IMR-90 (cell line): ENCODE results near the gene GRIK3. TPM values are rescaled to one million over a fixed set of nuclear protein-coding genes. Genes with fewer than 3 reads are reported as not detected.

Source experiments
- ATAC-seq: fragments of 200-7000 bp; cut with Tn5 transposase; 2 replicates; pipeline ENCODE4 v1.9.1; 2020; ENCODE audit warnings: low read depth, mild to moderate bottlenecking, moderate library complexity
- BruUV-seq: library from RNA; stranded (reverse); fragments of 400-500 nt; replicated peaks from 2 replicates; lab custom pipeline; 2021; lab: Mats Ljungman, UMichigan
- CTCF ChIA-PET: fragments of 300-600 bp; formaldehyde crosslinking; extraction: SDS; loops from one replicate; lab custom pipeline; 2021; ENCODE audit warnings: antibody characterized with exemption; lab: Yijun Ruan, JAX
- POLR2A ChIA-PET: fragments of 300-600 bp; sonication (Branson Sonifier 250); formaldehyde crosslinking; loops from one replicate; lab custom pipeline; 2022; ENCODE audit warnings: antibody characterized with exemption; ENCODE audit not compliant: unreplicated experiment; lab: Charles Lee
- DNase-seq: peaks from one replicate; pipeline ENCODE4 v3.0.0; 2013
- H2AFZ ChIP-seq: replicated peaks from 2 replicates; pipeline ENCODE3; 2013; ENCODE audit warnings: low read length, mild to moderate bottlenecking; ENCODE audit not compliant: poor library complexity
- H2AK5ac ChIP-seq: 2 replicates; pipeline ENCODE4 v1.6.1; 2013; ENCODE audit warnings: low read depth, low read length, inconsistent platforms
- H2AK9ac ChIP-seq: replicated peaks from 2 replicates; pipeline ENCODE3; 2013; ENCODE audit warnings: mild to moderate bottlenecking, low read depth, low read length, moderate library complexity; ENCODE audit not compliant: poor library complexity
- H2BK120ac ChIP-seq: 2 replicates; pipeline ENCODE4 v1.6.1; 2013; ENCODE audit warnings: low read depth, low read length, inconsistent platforms
- H2BK15ac ChIP-seq: 3 replicates; pipeline ENCODE4 v1.6.1; 2013; ENCODE audit warnings: low read depth, low read length, inconsistent platforms
- H2BK20ac ChIP-seq: 2 replicates; pipeline ENCODE4 v1.6.1; 2013; ENCODE audit warnings: low read depth, mild to moderate bottlenecking, inconsistent platforms, low read length, moderate library complexity
- H2BK5ac ChIP-seq: 2 replicates; pipeline ENCODE4 v1.6.1; 2013; ENCODE audit warnings: mild to moderate bottlenecking, low read depth, low read length, inconsistent platforms; ENCODE audit not compliant: poor library complexity, severe bottlenecking
- H3K14ac ChIP-seq: replicated peaks from 2 replicates; pipeline ENCODE4 v1.6.1; 2013; ENCODE audit warnings: low read depth, low read length, inconsistent platforms
- H3K18ac ChIP-seq: 2 replicates; pipeline ENCODE4 v1.6.1; 2013; ENCODE audit warnings: low read depth, low read length, control low read depth
- H3K23ac ChIP-seq: 2 replicates; pipeline ENCODE4 v1.6.1; 2013; ENCODE audit warnings: low read depth, low read length, inconsistent platforms
- H3K27ac ChIP-seq: 2 replicates; pipeline ENCODE4 v1.5.1; 2013; ENCODE audit warnings: mild to moderate bottlenecking, control low read depth, low read length; ENCODE audit not compliant: insufficient read depth
- H3K27me3 ChIP-seq: 2 replicates; pipeline ENCODE4 v1.6.1; 2013; ENCODE audit warnings: low read length; ENCODE audit not compliant: control insufficient read depth, insufficient read depth
- H3K36me3 ChIP-seq: 2 replicates; pipeline ENCODE4 v1.6.1; 2013; ENCODE audit warnings: low read length, mixed read lengths; ENCODE audit not compliant: control insufficient read depth, insufficient read depth
- H3K4ac ChIP-seq: 2 replicates; pipeline ENCODE4 v1.6.1; 2013; ENCODE audit warnings: low read depth, low read length, inconsistent platforms
- H3K4me1 ChIP-seq: 2 replicates; pipeline ENCODE4 v1.6.1; 2013; ENCODE audit warnings: low read length, mixed read lengths; ENCODE audit not compliant: control insufficient read depth, insufficient read depth
- H3K4me2 ChIP-seq: 2 replicates; pipeline ENCODE4 v1.6.1; 2013; ENCODE audit warnings: low read depth, mild to moderate bottlenecking, control low read depth, low read length, moderate library complexity
- H3K4me3 ChIP-seq: 2 replicates; pipeline ENCODE4 v1.5.1; 2013; ENCODE audit warnings: low read depth, mild to moderate bottlenecking, control low read depth, low read length, moderate library complexity; ENCODE audit not compliant: insufficient read depth
- H3K56ac ChIP-seq: 2 replicates; pipeline ENCODE4 v1.6.1; 2013; ENCODE audit warnings: low read length, inconsistent platforms; ENCODE audit not compliant: insufficient read depth; ENCODE audit errors: extremely low read depth
- H3K79me1 ChIP-seq, 2 experiments: 2 replicates each; pipeline ENCODE4 v1.6.1; 2013; ENCODE audit warnings: low read length in 2 of 2, inconsistent platforms in 1 of 2, low read depth in 1 of 2
- H3K9ac ChIP-seq: 2 replicates; pipeline ENCODE4 v1.6.1; 2013; ENCODE audit warnings: low read depth, low read length, control low read depth
- H3K9me1 ChIP-seq: 2 replicates; pipeline ENCODE4 v1.6.1; 2013; ENCODE audit warnings: low read length, inconsistent platforms; ENCODE audit not compliant: insufficient read depth
- H3K9me3 ChIP-seq: 2 replicates; pipeline ENCODE4 v1.6.1; 2013; ENCODE audit warnings: low read length; ENCODE audit not compliant: control insufficient read depth, insufficient read depth
- H4K20me1 ChIP-seq: 2 replicates; pipeline ENCODE4 v1.6.1; 2013; ENCODE audit warnings: low read length, inconsistent platforms; ENCODE audit not compliant: insufficient read depth
- H4K5ac ChIP-seq: 2 replicates; pipeline ENCODE4 v1.6.1; 2013; ENCODE audit warnings: mild to moderate bottlenecking, low read depth, low read length, control low read depth
- H4K8ac ChIP-seq, 2 experiments: 2 replicates each; pipeline ENCODE4 v1.6.1; 2013; ENCODE audit warnings: low read depth in 2 of 2, low read length in 2 of 2, control low read depth in 1 of 2, inconsistent platforms in 1 of 2
- H4K91ac ChIP-seq: 2 replicates; pipeline ENCODE4 v1.6.1; 2013; ENCODE audit warnings: low read depth, low read length, inconsistent platforms; ENCODE audit not compliant: insufficient read depth
- BHLHE40 ChIP-seq: fragments of 150-350 bp; IDR thresholded peaks from 2 replicates; pipeline ENCODE4 v1.6.1; 2016; ENCODE audit warnings: mild to moderate bottlenecking, low read depth, low read length
- CEBPB ChIP-seq: IDR thresholded peaks from 2 replicates; pipeline ENCODE4 v1.6.1; 2012; ENCODE audit warnings: low read depth, low read length, improper control_type of control experiment
- CHD1 ChIP-seq: IDR thresholded peaks from 2 replicates; pipeline ENCODE4 v1.6.1; 2012; ENCODE audit warnings: low read depth, low read length, improper control_type of control experiment
- MAFK ChIP-seq: IDR thresholded peaks from 2 replicates; pipeline ENCODE4 v1.6.1; 2012; ENCODE audit warnings: low read depth, low read length, improper control_type of control experiment
- MXI1 ChIP-seq: IDR thresholded peaks from 2 replicates; pipeline ENCODE4 v1.6.1; 2012; ENCODE audit warnings: low read depth, mild to moderate bottlenecking, low read length, moderate library complexity, borderline replicate concordance
- NFE2L2 ChIP-seq: fragments of 150-350 bp; IDR thresholded peaks from 2 replicates; pipeline ENCODE4 v1.6.1; 2016; ENCODE audit warnings: low read depth, mild to moderate bottlenecking, low read length
- POLR2A ChIP-seq: IDR thresholded peaks from 2 replicates; pipeline ENCODE4 v1.6.1; 2012; ENCODE audit warnings: mild to moderate bottlenecking, low read depth, low read length
- RAD21 ChIP-seq: IDR thresholded peaks from 2 replicates; pipeline ENCODE4 v1.6.1; 2012; ENCODE audit warnings: low read length, improper control_type of control experiment
- RCOR1 ChIP-seq: IDR thresholded peaks from 2 replicates; pipeline ENCODE4 v1.6.1; 2012; ENCODE audit warnings: mild to moderate bottlenecking, low read length, improper control_type of control experiment; ENCODE audit not compliant: insufficient replicate concordance
- RFX5 ChIP-seq: IDR thresholded peaks from 2 replicates; pipeline ENCODE4 v1.8.0; 2012; ENCODE audit warnings: low read depth, mild to moderate bottlenecking, low read length, moderate library complexity
- SMC3 ChIP-seq: fragments of 150-350 bp; IDR thresholded peaks from 2 replicates; pipeline ENCODE4 v1.6.1; 2016; ENCODE audit warnings: low read depth, mild to moderate bottlenecking, antibody characterized with exemption, low read length, moderate library complexity
- WGBS, 2 experiments: methylation state at CpG; one replicate each; pipeline versions ENCODE4 v1.1.5 to v1.1.7; 2013; ENCODE audit warnings: missing lambda C conversion rate in 2 of 2; ENCODE audit not compliant: insufficient read length in 1 of 2; ENCODE audit errors: extremely low coverage in 2 of 2; 5-methylcytosine and 5-hydroxymethylcytosine counted together
- dilution Hi-C: fragments of 300-500 bp; cut with HindIII; formaldehyde crosslinking; loops from one replicate; pipeline ENCODE4 v1.14.3; 2018; ENCODE audit warnings: low sequenced_read_pairs; ENCODE audit not compliant: unreplicated experiment
- in situ Hi-C: fragments of 300-500 bp; cut with MboI; formaldehyde crosslinking; loops from 3 replicates; pipeline ENCODE4 v1.14.3; 2019; ENCODE audit warnings: low sequenced_read_pairs, inconsistent platforms, mixed read lengths
- intact Hi-C: fragments of 100-400 bp; cut with micrococcal nuclease; formaldehyde crosslinking; loops from 2 replicates; pipeline ENCODE4 v1.10.0; 2022
- polyA plus RNA-seq, 3 experiments: library from polyadenylated mRNA; depleted of rRNA; stranded (reverse); fragments of >200 nt; gene quantifications; 2 replicates each; pipeline ENCODE4 v1.2.3, GENCODE V29; 2012; ENCODE audit warnings: low replicate concordance in 1 of 3
- total RNA-seq: library from RNA; depleted of rRNA; stranded (reverse); fragments of >200 nt; gene quantifications from 2 replicates; pipeline ENCODE4 v1.2.3, GENCODE V29; 2012
- TF ChIP-seq, protein P1 (sequence below): fragments of 150-350 bp; IDR thresholded peaks from 2 replicates; pipeline ENCODE4 v1.6.1; 2016; ENCODE audit warnings: low read depth, mild to moderate bottlenecking, low read length, moderate library complexity, borderline replicate concordance
- TF ChIP-seq, protein P2 (sequence below): fragments of 150-350 bp; IDR thresholded peaks from 2 replicates; pipeline ENCODE4 v1.6.1; 2017; ENCODE audit warnings: mild to moderate bottlenecking, antibody characterized with exemption, low read length, low read depth

Gene GRIK3
- total and polyA plus RNA-seq, 2 of the 4 experiments (the other 2 are of a cell fraction), result not detected

DNA sequence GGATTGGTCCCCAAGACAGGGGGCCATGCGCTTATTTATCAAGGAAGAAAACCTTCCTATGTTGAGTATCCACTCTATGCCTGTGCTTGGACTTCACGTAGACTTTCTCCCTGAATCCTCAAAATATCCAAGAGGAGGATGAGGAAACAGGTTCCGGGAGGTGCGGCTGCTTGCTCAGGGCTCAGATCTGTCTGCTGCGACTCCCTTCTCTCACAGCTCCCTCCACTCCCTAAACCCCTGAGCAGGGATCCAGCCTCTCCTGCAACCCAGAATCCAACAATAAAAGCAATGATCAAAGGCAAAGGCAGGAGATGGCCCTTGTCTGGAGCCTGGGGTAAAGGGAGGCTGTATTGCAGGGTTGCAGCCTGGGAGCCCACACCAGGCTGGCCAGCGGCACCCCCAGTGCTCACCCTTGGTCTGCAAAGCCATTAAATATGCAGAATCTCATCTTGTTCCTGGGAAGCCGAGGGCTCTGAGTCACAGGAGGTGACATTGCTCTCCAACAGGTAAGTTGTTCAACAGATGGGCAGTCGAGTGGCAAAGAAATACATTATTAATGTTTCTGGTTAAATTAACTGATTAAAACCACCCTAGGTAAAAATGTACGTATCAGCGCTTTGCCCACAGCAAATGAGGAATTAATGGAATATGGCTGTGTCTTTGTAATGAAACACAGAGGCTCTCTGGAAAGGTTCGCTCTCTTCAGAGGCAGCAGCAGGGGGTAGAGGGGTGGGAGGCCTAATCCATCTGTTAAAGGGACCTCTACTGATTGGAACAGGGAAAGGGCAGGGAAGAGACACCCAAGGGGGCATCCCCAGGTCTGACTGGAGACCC is 111.5 kb downstream of the GRIK3 start (continued):
- no peak for TF ChIP-seq SMC3

DNA sequence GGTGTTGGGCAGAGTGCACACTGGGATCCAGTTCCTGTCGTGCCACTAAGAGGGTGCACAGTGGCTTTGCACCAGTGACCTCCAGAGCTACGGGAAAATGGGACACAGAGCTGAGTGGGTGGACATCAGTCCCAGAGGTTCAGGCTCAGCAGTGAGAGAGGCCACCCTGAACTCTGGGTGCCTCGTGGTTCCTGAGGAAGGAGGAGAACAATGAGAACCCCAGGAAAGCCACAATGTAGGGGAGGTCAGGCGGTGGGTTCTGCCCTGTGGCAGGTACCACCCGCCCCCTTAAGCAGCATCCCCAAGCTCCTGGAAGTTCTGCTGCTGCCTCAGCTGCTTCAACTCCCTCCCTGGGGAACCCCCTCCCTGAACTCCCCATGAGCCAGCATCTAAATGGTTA is 112.2 kb downstream of the GRIK3 start:
- Histone ChIP-seq H4K8ac (no peak overlapping the region), H2BK5ac (no peak overlapping the region), H3K23ac (no peak overlapping the region), H3K79me1 (no peaks in the 10 kb centered on the region), H3K9me3 (no peaks in the 10 kb centered on the region), H3K36me3 (no peaks in the 10 kb centered on the region), H3K4me1 (no peaks in the 10 kb centered on the region), H3K14ac (no peak overlapping the region), H3K56ac (no peak overlapping the region), H3K18ac (no peak overlapping the region), H2AFZ (no peak overlapping the region), H4K5ac (no peak overlapping the region), H4K20me1 (no peaks in the 10 kb centered on the region), H2BK120ac (no peak overlapping the region), H2AK9ac (no peak overlapping the region), H2BK20ac (no peak overlapping the region), H3K4me2 (no peak overlapping the region), H3K9ac (no peak overlapping the region), H4K91ac (no peak overlapping the region), H3K27me3 (no peaks in the 10 kb centered on the region), H2BK15ac (no peak overlapping the region), H3K27ac (no peak overlapping the region), H3K9me1 (no peaks in the 10 kb centered on the region), H3K4me3 (no peak overlapping the region), H3K4ac (no peak overlapping the region), H2AK5ac (no peak overlapping the region)
- in situ Hi-C loops (no loop called here), dilution Hi-C loops (no loop called here), intact Hi-C loops (no loop called here)
- DNase-seq, result no peak
- WGBS, 2 experiments, result 11% methylated on average over 3 of the region's 5 CpGs; no CpG with 5 or more reads in 1 of the 2 experiments
- BruUV-seq, result no TSS peak
- CTCF ChIA-PET, result no interaction called here
- no peak for ATAC-seq
- POLR2A ChIA-PET, result no interaction called here
- TF ChIP-seq RAD21 (no peak), RCOR1 (no peak), POLR2A (no peak), RFX5 (no peak), CHD1 (no peak), CEBPB (no peak), NFE2L2 (no peak), MXI1 (no peak), SMC3 (no peak), MAFK (no peak), BHLHE40 (no peak)
- TF ChIP-seq, protein P1, sequence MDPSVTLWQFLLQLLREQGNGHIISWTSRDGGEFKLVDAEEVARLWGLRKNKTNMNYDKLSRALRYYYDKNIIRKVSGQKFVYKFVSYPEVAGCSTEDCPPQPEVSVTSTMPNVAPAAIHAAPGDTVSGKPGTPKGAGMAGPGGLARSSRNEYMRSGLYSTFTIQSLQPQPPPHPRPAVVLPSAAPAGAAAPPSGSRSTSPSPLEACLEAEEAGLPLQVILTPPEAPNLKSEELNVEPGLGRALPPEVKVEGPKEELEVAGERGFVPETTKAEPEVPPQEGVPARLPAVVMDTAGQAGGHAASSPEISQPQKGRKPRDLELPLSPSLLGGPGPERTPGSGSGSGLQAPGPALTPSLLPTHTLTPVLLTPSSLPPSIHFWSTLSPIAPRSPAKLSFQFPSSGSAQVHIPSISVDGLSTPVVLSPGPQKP, result no peak
- TF ChIP-seq, protein P2, sequence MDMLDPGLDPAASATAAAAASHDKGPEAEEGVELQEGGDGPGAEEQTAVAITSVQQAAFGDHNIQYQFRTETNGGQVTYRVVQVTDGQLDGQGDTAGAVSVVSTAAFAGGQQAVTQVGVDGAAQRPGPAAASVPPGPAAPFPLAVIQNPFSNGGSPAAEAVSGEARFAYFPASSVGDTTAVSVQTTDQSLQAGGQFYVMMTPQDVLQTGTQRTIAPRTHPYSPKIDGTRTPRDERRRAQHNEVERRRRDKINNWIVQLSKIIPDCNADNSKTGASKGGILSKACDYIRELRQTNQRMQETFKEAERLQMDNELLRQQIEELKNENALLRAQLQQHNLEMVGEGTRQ, result no peak
